Measurements from ENCODE around the gene TACR1.

- TF ChIP-seq CTCF (IDR thresholded peaks at IDR 0.05) (no peak), EP300 (IDR thresholded peaks at IDR 0.05; ENCODE audit: low read depth) (no peak), POLR2AphosphoS5 (IDR thresholded peaks at IDR 0.05) (no peak)
These were observed 131.8 kb downstream of the TACR1 start for GRCh38 chr2:75067506-75067905.
